Upper lobe of left lung (tissue), 6 donors: ENCODE data around the gene TRA2A. TPM values are rescaled to one million over a fixed set of nuclear protein-coding genes. Genes with fewer than 3 reads are reported as not detected.
"Not testable (repeated sequence)": the region's sequence is repeated elsewhere in the genome, so short reads cannot be mapped to it uniquely, and the experiment has no call there.

Experiments
- ATAC-seq, 2 donors: fragments of 200-7000 bp; cut with Tn5 transposase; one replicate each; pipeline ENCODE4 v1.9.1; 2022; ENCODE audit warnings: mild to moderate bottlenecking in 2 of 2, moderate library complexity in 2 of 2; ENCODE audit not compliant: low FRiP score in 2 of 2
- DNase-seq, 2 donors: peaks; one replicate each; pipeline ENCODE4 v3.0.0-alpha.2; 2019 to 2020
- H3K27ac ChIP-seq, 4 donors: fragments of 200-600 bp; sonication (generic); one replicate each; pipeline ENCODE4 v1.5.1; 2016 to 2019
- H3K27me3 ChIP-seq, 4 donors: fragments of 200-600 bp; sonication (generic); one replicate each; pipeline ENCODE4 v1.5.1; 2017 to 2019
- H3K36me3 ChIP-seq, 4 donors: fragments of 200-600 bp; sonication (generic); one replicate each; pipeline ENCODE4 v1.5.1; 2016 to 2019
- H3K4me1 ChIP-seq, 4 donors: fragments of 200-600 bp; sonication (generic); one replicate each; pipeline ENCODE4 v1.5.1; 2018 to 2019
- H3K4me3 ChIP-seq, 4 donors: fragments of 200-600 bp; sonication (generic); one replicate each; pipeline ENCODE4 v1.5.1; 2017 to 2019; ENCODE audit warnings: mild to moderate bottlenecking in 2 of 4, moderate library complexity in 1 of 4
- H3K9me3 ChIP-seq, 4 donors: fragments of 200-600 bp; sonication (generic); one replicate each; pipeline ENCODE4 v1.5.1; 2018 to 2019
- EP300 ChIP-seq, 4 donors: sonication (generic); formaldehyde crosslinking; IDR thresholded peaks; one replicate each; pipeline ENCODE4 v1.5.1; 2017; ENCODE audit warnings: antibody characterized with exemption in 4 of 4, control low read depth in 2 of 4
- POLR2A ChIP-seq, 4 donors: fragments of 450-650 bp; IDR thresholded peaks; one replicate each; pipeline ENCODE4 v1.5.1; 2016 to 2017; ENCODE audit warnings: antibody characterized with exemption in 4 of 4, mild to moderate bottlenecking in 2 of 4
- POLR2AphosphoS5 ChIP-seq, 2 donors: sonication (generic); formaldehyde crosslinking; IDR thresholded peaks; one replicate each; pipeline ENCODE4 v1.5.1; 2017; ENCODE audit warnings: antibody characterized with exemption in 2 of 2
- WGBS, 2 donors: methylation state at CpG; one replicate each; pipeline ENCODE4 v1.1.5; 2017 to 2018; 5-methylcytosine and 5-hydroxymethylcytosine counted together
- total RNA-seq, 6 donors: library from RNA; depleted of rRNA in 4 of 6; stranded (reverse); fragments of >200 nt in 4 of 6; gene quantifications; one replicate each; pipeline versions ENCODE4 v1.1.0 to v1.2.1, GENCODE V29; 2016 to 2021
- TF ChIP-seq, protein P1 (sequence below), 6 experiments: fragments of 450-650 bp in 4 of 6; fragments of 200-600 bp in 2 of 6; sonication (generic) in 2 of 6; IDR thresholded peaks; one replicate each; pipeline ENCODE4 v1.5.1; 2016 to 2019; ENCODE audit warnings: antibody characterized with exemption in 6 of 6
- donor health status: DM: no; HTN: no; CAD: no; lungs with moderate emphysema.
- donor health status: DM: no; HTN: yes; CAD: no; lungs with severe emphysema.

Gene TRA2A
- total RNA-seq, 6 donors from 2014 or later: 35.1 to 192 (median 61.0) TPM

DNA sequence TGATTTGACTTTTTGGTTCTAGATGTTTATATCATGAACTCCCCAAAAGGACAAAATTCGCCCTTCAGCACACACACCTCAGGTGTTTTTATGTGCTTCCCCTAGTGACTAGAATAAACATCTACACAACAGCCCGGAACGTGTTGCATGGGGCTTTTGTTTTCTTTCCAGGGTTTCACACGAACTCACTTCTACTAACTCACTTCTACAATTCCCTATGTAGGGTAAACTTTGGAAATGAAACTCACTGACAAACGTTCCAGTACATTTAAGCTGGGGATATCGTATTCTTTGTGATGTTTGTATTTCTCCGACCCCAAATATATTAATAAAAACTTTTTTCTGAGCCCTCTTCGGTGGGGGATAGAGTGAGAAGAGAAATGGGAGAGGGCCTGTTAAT is 1.4 kb downstream of the TRA2A start:
- H3K4me1 ChIP-seq: peaks cover 46 to 52% (median 50%) of the 10 kb centered on the region in 4 donors
- no peak for ATAC-seq
- peak overlapping the region; percentile 98 to 100 (median 98) for H3K27ac ChIP-seq
- H3K36me3 ChIP-seq: no peaks in the 10 kb centered on the region
- DNase-seq: no peak
- H3K27me3 ChIP-seq: no peaks in the 10 kb centered on the region
- no peaks in the 10 kb centered on the region for H3K9me3 ChIP-seq
- TF ChIP-seq EP300 (IDR thresholded peaks at IDR 0.05) (no peak), POLR2A (IDR thresholded peaks at IDR 0.05) (no peak), POLR2AphosphoS5 (IDR thresholded peaks at IDR 0.05) (no peak)
- TF ChIP-seq, protein P1, sequence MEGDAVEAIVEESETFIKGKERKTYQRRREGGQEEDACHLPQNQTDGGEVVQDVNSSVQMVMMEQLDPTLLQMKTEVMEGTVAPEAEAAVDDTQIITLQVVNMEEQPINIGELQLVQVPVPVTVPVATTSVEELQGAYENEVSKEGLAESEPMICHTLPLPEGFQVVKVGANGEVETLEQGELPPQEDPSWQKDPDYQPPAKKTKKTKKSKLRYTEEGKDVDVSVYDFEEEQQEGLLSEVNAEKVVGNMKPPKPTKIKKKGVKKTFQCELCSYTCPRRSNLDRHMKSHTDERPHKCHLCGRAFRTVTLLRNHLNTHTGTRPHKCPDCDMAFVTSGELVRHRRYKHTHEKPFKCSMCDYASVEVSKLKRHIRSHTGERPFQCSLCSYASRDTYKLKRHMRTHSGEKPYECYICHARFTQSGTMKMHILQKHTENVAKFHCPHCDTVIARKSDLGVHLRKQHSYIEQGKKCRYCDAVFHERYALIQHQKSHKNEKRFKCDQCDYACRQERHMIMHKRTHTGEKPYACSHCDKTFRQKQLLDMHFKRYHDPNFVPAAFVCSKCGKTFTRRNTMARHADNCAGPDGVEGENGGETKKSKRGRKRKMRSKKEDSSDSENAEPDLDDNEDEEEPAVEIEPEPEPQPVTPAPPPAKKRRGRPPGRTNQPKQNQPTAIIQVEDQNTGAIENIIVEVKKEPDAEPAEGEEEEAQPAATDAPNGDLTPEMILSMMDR (IDR thresholded peaks at IDR 0.05): peak in 1 of 6 experiments; percentile 5
- peak overlapping the region; percentile 71 to 93 (median 76) for H3K4me3 ChIP-seq
- WGBS, 2 donors: 1 to 2% methylated on average over 8 of the region's 8 CpGs

DNA sequence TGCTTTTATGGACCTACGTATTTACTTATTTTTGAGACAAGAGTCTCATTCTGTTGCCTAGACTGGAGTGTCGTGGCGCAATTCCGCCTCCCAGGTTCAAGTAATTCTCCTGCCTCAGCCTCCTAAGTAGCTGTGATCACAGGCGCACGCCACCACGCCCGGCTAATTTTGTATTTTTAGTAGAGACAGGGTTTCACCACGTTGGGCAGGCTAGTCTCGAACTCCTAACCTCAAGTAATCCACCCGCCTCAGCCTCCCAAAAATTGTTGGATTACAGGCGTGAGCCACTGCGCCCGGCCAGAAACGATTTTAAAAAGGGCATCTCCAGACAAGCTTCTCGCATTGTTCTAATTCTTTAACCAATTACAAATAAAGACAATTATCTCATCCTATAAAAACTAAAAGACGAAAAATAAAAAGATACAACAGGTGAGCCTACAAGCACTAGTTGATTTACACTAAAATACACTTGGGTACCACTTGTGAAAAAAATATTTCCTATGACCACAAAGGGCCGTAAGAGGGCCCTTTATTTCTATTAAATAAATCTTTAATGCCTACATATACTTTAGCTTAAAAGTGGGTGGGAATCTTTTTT is 2.4 kb downstream of the TRA2A start:
- ATAC-seq (no peak), DNase-seq (no peak)
- peak overlapping the region in 2 of 4 donors; percentile 75 to 78 for H3K4me3 ChIP-seq
- H3K27me3 ChIP-seq: no peaks in the 10 kb centered on the region
- H3K36me3 ChIP-seq: no peaks in the 10 kb centered on the region
- H3K4me1 ChIP-seq: peaks cover 50 to 61% (median 56%) of the 10 kb centered on the region in 4 donors
- TF ChIP-seq POLR2AphosphoS5 (IDR thresholded peaks at IDR 0.05) (no peak), POLR2A (IDR thresholded peaks at IDR 0.05) (no peak), EP300 (IDR thresholded peaks at IDR 0.05) (no peak)
- TF ChIP-seq, protein P1 (IDR thresholded peaks at IDR 0.05): no peak
- 81 to 82% methylated on average over 18 of the region's 18 CpGs for WGBS, 2 donors
- no peaks in the 10 kb centered on the region for H3K9me3 ChIP-seq
- no peak overlapping the region for H3K27ac ChIP-seq

DNA sequence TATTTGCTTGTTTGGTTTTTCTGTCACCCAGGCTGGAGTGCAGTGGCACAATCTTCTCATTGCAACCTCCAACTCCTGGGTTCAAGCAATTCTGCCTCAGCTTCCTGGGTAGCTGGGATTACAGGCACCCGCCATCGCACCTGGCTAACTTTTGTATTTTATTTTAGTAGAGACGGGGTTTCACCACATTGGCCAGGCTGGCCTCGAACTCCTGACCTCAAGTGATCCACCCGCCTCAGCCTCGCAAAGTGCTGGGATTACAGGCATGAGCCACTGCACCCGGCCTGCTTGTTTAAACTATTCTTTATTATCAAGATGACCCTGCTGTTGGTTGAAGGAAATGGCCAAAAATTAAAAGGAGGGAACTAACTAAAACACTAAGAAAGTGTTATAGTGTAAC is 6.2 kb downstream of the TRA2A start:
- peaks cover 45 to 72% (median 64%) of the 10 kb centered on the region in 4 donors for H3K4me1 ChIP-seq
- 75 to 85% methylated on average over 7 of the region's 7 CpGs for WGBS, 2 donors
- not testable (repeated sequence) for H3K27me3 ChIP-seq, ATAC-seq, H3K27ac ChIP-seq, H3K4me3 ChIP-seq, DNase-seq, H3K9me3 ChIP-seq
- H3K36me3 ChIP-seq: peaks cover 0 to 14% (median 8%) of the 10 kb centered on the region in 4 donors

DNA sequence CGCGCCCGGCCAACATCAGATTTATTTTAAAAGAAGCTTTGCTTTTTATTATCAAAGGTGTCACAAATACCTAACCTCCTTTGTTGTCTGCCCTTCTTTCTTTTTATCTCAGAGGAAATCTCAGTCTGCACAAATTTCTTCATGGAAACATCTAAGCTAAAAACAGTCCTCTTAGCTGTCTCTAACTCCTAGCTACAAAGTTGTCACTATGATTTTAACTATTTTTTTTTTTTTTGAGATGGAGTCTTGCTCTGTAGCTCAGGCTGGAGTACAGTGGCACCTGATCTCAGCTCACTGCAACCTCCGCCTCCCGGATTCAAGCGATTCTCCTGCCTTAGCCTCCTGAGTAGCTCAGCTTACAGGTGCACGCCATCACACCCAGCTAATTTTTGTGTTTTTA is 7.3 kb downstream of the TRA2A start:
- DNase-seq (no peak), ATAC-seq (no peak)
- H3K27ac ChIP-seq: no peak overlapping the region
- TF ChIP-seq, protein P1 (IDR thresholded peaks at IDR 0.05): no peak
- TF ChIP-seq EP300 (IDR thresholded peaks at IDR 0.05): no peak
- 95% methylated on average over 6 to 7 of the region's 7 CpGs for WGBS, 2 donors
- H3K4me1 ChIP-seq: peaks cover 39 to 65% (median 55%) of the 10 kb centered on the region in 4 donors
- H3K4me3 ChIP-seq: no peak overlapping the region
- H3K36me3 ChIP-seq: peaks cover 5 to 25% (median 16%) of the 10 kb centered on the region in 4 donors
- H3K9me3 ChIP-seq: no peaks in the 10 kb centered on the region
- H3K27me3 ChIP-seq: no peaks in the 10 kb centered on the region

DNA sequence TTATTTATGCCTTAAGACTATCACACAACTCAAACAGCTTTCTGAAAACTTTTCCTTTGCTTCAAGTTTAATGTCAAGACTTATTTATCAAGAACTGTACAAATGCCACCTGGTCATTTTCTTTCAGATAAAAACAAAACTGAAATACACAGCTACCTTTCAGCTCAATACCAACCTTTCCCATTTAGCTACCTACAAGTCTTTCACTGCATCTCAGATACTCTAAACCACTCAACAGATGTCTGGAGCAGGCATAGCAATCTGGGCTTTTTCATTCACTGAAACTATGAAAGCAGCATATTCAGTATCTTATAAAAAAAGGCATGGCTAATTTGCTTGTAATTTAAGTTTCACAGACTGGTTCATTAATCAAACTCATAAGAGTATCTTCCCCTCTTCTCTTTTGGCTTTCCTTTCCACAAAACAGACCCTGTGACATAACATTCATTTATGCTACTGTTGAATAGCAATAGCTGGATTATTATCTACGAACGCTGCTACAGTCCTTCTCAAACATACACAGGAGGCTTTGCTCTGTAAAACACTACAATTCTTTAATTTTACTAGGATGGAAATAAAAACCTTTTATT is 8.2 kb downstream of the TRA2A start:
- H3K27me3 ChIP-seq: no peaks in the 10 kb centered on the region
- ATAC-seq (no peak), DNase-seq (no peak)
- no peaks in the 10 kb centered on the region for H3K9me3 ChIP-seq
- peaks cover 8 to 34% (median 25%) of the 10 kb centered on the region in 4 donors for H3K36me3 ChIP-seq
- 56 to 67% methylated on average over 2 of the region's 2 CpGs for WGBS, 2 donors
- H3K4me3 ChIP-seq: no peak overlapping the region
- H3K27ac ChIP-seq: no peak overlapping the region
- TF ChIP-seq, protein P1 (IDR thresholded peaks at IDR 0.05): no peak
- peaks cover 30 to 56% (median 47%) of the 10 kb centered on the region in 4 donors for H3K4me1 ChIP-seq
